Bronchial epithelial cell (primary cell): ENCODE results near the gene TRABD2B. TPM values are rescaled to one million over a fixed set of nuclear protein-coding genes. Genes with fewer than 3 reads are reported as not detected.

Experiments used
- DNase-seq: peaks from one replicate; pipeline ENCODE4 v3.0.0-alpha.2; 2010; ENCODE audit warnings: low read depth
- FAIRE-seq: peaks from 2 replicates; lab custom pipeline; 2011; peaks lifted over from hg19 to GRCh38; lab: Jason Lieb, UNC
- H3K27me3 ChIP-seq: 2 replicates; pipeline ENCODE4 v1.5.1; 2011; ENCODE audit warnings: low read length; ENCODE audit not compliant: control insufficient read depth, insufficient read depth
- H3K36me3 ChIP-seq: 2 replicates; pipeline ENCODE4 v1.5.1; 2011; ENCODE audit warnings: low read length; ENCODE audit not compliant: control insufficient read depth, insufficient read depth
- H3K4me3 ChIP-seq: 2 replicates; pipeline ENCODE4 v1.5.1; 2011; ENCODE audit warnings: mild to moderate bottlenecking, low read depth, low read length, control low read depth
- CTCF ChIP-seq: IDR thresholded peaks from 2 replicates; pipeline ENCODE4 v1.5.1; 2011; ENCODE audit warnings: mild to moderate bottlenecking, moderate library complexity, low read length, control low read depth, inconsistent platforms; ENCODE audit not compliant: insufficient read depth, severe bottlenecking
- total RNA-seq: library from RNA; depleted of rRNA; stranded (reverse); fragments of >200 nt; gene quantifications from 2 replicates; pipeline ENCODE4 v1.2.1, GENCODE V29; 2014

Gene TRABD2B
- total RNA-seq, 1 donor from 2014 or later: under 0.01 TPM

GRCh38 chr1:47776667-47777131 is 220.5 kb downstream of the TRABD2B start:
- H3K27me3 ChIP-seq: peaks cover 4% of the 10 kb centered on the region
- DNase-seq (no peak), FAIRE-seq (no peak)
- no peak for TF ChIP-seq CTCF
- H3K4me3 ChIP-seq: no peak overlapping the region
- no peaks in the 10 kb centered on the region for H3K36me3 ChIP-seq

GRCh38 chr1:47774986-47775834 is 222.0 kb downstream of the TRABD2B start:
- no peaks in the 10 kb centered on the region for H3K36me3 ChIP-seq
- DNase-seq (no peak), FAIRE-seq (no peak)
- TF ChIP-seq CTCF: no peak
- no peak overlapping the region for H3K4me3 ChIP-seq
- H3K27me3 ChIP-seq: peaks cover 4% of the 10 kb centered on the region

DNA sequence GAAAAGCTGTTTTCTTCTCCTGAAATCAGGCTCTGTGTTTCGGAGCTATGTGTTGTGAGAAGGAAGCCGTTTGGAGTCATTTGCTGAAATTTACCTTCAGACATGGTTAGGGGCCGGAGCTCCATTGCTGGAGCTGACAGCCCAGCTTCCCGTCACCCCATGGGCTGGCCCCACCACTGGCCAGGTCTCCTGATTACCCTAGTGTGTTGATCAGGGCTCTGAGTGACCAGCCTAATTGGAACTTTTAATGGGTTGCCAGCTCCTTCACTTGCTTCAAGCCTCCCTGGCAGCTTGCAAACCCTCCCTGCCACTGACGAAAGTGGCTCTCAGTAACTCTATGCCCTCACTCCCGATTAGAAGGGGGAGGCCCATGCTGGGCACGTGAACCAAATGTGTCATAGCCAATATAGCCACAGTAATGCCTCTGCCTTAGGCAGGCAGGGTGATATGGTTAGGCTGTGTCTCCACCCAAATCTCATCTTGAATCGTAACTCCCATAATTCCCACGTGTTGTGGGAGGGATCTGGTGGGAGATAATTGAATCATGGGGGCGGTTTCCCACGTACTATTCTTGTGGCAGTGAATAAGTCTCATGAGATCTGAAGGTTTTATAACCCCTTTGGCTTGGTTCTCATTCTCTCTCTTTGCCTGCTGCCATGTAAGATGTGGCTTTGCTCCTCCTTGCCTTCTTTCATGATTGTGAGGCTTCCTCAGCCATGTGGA is 224.1 kb downstream of the TRABD2B start:
- FAIRE-seq: no peak
- DNase-seq: no peak
- TF ChIP-seq CTCF: no peak

DNA sequence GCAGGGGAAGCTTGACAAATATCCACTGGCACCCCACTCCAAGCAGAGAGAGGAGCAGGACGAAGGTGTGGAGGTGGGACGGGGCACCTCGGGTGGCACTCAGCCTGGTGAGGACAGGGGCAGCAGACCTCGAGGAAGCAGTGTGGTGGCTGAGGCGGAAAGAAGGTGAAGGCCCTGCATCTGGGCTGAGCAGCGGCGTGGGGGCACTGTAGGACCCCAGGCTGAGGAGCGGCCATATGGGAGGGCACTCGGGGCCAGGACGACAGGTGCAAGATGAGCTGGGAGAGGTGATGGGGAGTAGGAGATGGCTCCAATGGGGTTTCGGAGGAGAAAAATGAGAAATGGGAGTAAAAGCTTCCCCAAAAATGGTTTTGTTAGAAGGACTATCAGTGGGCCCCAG is 224.9 kb downstream of the TRABD2B start:
- Histone ChIP-seq H3K4me3 (no peak overlapping the region), H3K27me3 (peaks cover 4% of the 10 kb centered on the region), H3K36me3 (no peaks in the 10 kb centered on the region)
- TF ChIP-seq CTCF: no peak
- FAIRE-seq (no peak), DNase-seq (no peak)

More for the DNA sequence above, 224.1 kb downstream of the TRABD2B start:
- no peak overlapping the region for H3K4me3 ChIP-seq
- peaks cover 4% of the 10 kb centered on the region for H3K27me3 ChIP-seq
- H3K36me3 ChIP-seq: no peaks in the 10 kb centered on the region

DNA sequence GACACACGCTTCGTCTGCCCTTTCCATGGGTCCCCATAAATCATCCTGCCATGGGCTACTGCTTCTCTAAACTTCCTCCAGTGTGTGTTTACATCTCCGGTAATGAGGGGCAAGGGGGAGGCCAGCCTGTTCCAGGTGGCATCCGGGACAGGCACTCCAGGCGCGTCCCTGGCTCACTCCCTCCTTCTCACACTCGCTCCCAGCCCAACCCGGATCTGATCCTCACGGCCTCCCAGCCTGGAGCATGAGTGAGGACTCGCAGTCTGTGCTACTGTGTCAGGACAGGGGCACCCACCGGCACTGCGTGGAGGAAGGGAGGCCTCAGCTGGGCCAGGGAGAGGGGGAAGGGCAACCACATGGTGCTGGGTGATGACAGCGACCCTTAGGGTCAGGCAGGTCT is 225.4 kb downstream of the TRABD2B start:
- no peak overlapping the region for H3K4me3 ChIP-seq
- no peaks in the 10 kb centered on the region for H3K36me3 ChIP-seq
- H3K27me3 ChIP-seq: peaks cover 4% of the 10 kb centered on the region
- no peak for TF ChIP-seq CTCF
- FAIRE-seq (no peak), DNase-seq (no peak)
